Activated CD4-positive, alpha-beta T cell treated with anti-CD3 and anti-CD28 coated beads for 1 hour (primary cell): Measurements from ENCODE around the gene KIF1C.
"Not testable (repeated sequence)": the region's sequence is repeated elsewhere in the genome, so short reads cannot be mapped to it uniquely, and the experiment has no call there.

Experiments used
- DNase-seq: peaks from one replicate; pipeline ENCODE4 v3.0.0-alpha.2; 2020

Gene KIF1C

DNA sequence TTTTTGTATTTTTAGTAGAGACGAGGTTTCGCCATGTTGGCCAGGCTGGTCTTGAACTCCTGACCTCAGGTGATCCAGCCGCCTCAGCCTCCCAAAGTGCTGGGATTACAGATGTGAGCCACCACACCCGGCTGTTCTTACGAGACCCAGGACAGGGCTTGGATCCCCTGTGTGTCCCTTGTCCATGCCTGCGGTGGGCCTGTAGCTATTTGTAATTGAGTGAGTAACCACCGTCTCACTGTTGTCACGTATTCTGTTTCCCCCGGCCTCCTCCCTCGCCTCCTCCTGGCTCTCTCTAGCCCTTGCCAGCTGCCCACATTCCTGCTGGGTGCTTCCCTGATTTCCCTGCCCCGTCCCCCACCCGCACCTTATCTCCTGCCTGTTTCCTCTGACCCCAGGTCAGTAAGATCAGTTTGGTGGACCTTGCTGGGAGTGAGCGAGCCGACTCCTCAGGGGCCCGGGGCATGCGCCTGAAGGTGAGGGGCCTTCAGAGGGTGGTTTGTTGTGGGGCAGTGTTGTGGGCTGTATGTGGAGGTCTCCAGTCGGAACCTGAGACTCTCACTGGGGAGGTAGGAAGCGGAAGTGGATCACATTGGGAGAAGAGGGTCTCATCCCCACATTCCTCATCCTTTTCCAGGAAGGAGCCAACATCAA, 5.6 kb downstream of the KIF1C start:
- no peak for DNase-seq

DNA sequence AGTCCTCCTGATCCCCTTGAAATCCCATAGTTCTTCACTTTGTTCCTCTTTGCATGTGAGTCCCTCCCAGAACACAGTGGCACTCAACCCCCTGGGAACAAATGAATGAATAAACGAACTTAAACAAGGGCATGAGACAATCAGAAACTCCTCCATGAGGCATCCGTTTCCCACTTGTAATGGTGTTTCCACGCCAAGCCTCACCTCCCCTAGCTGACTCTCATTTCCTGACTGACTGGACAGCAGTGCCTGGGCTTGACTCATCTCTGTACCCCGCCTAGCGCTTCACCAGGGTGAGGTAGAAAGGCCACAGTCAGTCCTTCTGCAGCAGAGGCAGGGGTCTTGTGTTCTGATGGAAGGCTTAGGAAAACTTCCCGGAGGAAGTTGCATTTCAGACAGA, 14.2 kb downstream of the KIF1C start:
- DNase-seq = no peak

- DNase-seq = no peak
Observed at GRCh38 chr17:5014357-5014756, 16.6 kb downstream of the KIF1C start.

- peak; percentile 41 for DNase-seq
Observed at GRCh38 chr17:5019475-5019956, 21.8 kb downstream of the KIF1C start.

DNA sequence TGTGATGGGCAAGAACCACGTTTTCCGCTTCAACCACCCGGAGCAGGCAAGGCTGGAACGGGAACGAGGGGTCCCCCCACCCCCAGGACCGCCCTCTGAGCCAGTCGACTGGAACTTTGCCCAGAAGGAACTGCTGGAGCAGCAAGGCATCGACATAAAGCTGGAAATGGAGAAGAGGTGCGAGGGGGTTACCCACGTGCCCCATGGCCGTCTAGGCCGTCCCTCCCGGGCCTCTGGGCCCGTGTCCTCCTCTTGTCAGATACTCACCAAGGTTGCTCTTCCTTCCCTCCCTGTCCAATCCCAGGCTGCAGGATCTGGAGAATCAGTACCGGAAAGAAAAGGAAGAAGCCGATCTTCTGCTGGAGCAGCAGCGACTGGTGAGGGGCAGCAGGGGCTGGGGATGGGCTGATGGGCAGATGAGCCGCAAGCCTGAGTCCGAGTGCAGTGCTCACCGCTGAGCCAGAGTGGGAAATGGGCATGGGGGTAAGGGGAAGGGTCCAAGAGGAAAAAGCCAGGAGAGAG, 22.8 kb downstream of the KIF1C start:
- no peak for DNase-seq

DNA sequence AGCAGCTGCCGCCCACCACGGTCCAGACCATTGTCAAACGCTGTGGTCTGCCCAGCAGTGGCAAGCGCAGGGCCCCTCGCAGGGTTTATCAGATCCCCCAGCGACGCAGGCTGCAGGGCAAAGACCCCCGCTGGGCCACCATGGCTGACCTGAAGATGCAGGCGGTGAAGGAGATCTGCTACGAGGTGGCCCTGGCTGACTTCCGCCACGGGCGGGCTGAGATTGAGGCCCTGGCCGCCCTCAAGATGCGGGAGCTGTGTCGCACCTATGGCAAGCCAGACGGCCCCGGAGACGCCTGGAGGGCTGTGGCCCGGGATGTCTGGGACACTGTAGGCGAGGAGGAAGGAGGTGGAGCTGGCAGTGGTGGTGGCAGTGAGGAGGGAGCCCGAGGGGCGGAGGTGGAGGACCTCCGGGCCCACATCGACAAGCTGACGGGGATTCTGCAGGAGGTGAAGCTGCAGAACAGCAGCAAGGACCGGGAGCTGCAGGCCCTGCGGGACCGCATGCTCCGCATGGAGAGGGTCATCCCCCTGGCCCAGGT, 24.5 kb downstream of the KIF1C start:
- DNase-seq = no peak

GRCh38 chr17:5023588-5024147, 25.9 kb downstream of the KIF1C start:
- DNase-seq = no peak

- DNase-seq = no peak
Observed at GRCh38 chr17:5024604-5025003, 26.9 kb downstream of the KIF1C start.

- DNase-seq = no peak
Observed at GRCh38 chr17:5027299-5027698, 29.5 kb downstream of the KIF1C start.

- no peak for DNase-seq
Observed at GRCh38 chr17:5027916-5028315, 30.2 kb downstream of the KIF1C start.

DNA sequence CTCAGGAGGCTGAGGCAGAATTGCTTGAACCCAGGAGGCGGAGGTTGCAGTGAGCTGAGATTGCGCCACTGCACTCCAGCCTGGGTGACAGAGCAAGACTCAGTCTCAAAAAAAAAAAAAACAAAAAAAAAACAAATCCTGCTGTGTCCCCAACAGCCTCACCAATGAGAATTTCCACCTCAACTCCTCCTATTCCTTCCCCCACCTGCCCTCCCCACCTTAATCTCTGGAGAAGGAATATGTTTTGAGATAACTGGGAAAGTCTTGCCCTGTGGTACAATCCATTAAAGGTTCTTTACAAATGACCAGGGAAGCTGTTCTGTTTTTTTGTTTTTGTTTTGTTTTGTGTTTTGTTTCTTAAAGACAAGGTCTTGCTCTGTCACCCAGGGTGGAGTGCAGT, 32.4 kb downstream of the KIF1C start:
- DNase-seq = not testable (repeated sequence)

DNA sequence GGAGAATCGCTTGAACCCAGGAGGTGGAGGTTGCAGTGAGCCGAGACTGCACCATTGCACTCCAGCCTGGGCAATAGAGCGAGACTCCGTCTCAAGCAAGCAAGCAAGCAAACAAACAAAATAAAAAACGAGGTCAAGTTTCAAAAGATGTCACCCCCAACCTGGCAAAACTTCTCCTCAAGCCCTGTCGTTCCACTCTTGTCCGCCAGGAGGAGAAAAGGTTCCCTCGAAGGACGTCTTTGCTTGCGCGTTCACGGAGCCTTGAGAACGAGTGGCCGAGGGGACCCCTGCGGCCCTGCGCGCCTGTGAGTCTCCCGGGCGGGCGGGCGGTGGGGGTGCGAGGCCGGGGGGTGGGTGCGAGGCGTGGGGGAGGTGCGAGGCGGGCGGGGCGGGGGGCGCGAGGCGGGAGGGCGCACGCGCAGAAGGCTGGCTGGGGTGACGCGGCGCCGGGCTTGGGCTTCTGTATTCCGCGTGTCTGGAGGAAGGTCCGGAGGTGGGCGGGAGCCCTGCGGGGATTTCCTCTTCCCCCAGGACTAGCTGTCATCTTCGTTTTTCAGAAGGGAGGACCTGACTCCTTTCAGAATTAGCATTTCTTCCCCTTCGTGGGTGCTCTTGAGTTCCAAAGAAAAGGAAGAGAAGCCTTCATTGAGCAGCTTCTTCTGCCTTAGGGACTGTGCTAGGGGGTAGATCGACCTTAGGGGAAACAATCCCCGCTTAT, 33.8 kb downstream of the KIF1C start:
- DNase-seq = peak; percentile 68

DNA sequence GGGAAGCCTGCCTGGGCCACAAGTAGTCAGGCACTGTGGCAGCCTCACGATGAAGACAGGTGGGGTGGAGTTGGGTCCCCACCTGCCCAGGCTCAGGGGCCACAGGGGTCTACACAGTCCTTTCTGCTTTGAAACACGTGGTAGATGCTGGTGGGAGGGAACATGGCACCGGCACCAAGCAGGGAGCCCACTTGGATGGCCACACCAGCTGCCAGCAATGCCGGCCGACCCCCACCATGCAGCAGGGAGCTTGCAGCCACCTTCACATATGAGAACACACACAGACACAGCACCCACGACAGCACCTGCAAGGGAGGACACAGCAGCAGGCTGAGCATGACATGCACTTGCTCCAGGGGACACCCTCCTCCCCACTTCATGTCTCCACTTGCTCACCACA, 35.1 kb downstream of the KIF1C start:
- no peak for DNase-seq

- no peak for DNase-seq
Observed at GRCh38 chr17:5033352-5034015, 35.7 kb downstream of the KIF1C start.

DNA sequence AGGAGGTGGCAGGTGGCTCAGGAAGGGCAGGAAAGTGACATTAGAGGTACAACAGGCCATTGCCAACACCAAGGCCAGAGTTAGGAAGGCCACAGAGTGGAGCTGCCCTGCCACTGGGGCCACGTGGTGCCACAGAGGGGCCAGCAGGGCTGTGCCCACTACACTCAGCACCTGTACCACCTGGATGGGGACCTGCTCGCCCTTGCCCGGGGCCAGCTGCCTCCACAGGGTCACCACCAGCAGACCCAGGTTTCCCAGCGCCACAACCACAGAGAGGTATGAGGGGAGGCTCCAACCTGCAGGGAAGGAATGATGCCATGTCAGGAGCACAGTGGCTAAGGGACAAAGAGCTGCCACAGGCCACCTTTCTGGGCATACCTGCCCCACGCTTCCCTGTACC, 36.3 kb downstream of the KIF1C start:
- DNase-seq = no peak

- no peak for DNase-seq
Observed at GRCh38 chr17:5034651-5035050, 36.9 kb downstream of the KIF1C start.

DNA sequence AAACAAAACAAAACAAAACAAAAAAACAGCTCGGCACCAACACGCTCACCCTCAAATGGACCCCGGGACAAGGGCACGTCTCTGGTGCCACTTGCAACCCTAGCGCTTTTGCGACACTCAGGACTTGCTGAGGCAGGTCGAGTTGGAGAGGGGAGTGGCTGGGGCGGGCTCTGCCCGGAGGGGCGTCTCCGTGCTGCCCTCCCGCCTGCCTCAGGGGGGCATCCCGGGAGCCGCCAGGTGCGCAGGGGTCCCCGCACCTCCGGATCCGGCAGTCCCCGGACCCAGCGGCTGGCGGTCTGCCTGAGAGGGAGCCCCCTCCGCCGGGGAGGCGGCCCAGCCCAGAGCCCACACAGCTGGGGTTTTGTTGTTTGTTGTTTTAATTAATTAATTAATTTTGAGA, 37.6 kb downstream of the KIF1C start, which contains the start of gene SLC52A1:
SLC52A1 (minus strand) TSS at position 112 of the 400 bp plus-strand sequence. CDS start 820 bp downstream, outside the sequence.
- DNase-seq = no peak

DNA sequence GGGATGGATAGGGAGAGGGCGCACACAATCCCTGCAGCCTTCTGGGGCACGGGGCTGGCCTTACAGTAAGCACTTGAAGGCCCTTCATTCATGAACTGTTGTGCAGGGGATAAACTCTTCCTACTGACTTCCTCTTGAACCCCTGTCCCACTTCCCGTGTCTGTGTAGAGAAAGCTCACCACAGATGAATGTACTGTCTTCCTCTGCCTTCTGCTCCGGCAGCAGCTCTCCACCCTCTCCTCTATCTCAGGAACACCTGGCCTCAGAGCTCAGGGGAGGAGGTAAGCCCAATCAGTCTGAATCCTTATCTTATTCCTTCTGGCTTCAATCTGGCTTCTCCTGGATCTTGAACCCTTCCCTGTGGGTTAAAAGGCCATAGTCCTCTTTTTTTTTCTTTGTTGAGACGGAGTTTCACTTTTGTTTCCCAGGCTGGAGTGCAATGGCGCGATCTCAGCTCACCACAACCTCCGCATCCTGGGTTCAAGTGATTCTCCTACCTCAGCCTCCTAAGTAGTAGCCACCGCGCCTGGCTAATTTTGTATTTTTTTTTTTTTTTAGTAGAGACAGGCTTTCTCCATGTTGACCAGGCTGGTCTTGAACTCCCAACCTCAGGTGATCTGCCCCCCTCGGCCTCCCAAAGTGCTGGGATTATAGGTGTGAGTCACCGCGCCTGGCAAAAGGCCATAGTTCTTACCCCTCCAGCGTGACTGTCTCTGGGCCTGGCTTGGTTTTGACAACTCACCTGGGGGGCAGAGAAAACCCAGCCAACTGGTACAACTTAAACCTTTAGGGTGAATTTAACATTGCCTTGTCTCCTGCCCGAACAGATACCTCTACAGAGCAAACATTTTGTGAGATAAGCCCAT, 44.6 kb downstream of the KIF1C start:
- DNase-seq = peak; percentile 21

DNA sequence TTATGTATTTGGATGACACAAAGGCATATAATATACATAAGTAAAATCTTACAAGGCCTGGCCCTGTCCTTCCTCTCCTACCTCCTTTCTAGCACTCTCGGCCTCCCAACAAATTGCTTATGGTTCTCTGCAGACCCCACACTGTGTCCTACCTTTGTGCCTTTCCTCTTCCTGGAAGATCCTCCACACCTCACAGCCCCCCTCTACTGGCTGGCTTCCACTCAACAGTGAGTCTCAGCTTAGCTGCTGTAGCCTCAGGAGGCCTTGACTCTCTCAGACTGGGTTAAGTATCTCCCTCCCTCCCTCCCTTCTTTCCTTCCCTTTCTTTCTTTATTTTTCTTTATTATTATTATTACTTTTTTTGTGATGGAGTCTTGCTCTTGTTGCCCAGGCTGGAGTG, 45.8 kb downstream of the KIF1C start:
- DNase-seq = no peak

DNA sequence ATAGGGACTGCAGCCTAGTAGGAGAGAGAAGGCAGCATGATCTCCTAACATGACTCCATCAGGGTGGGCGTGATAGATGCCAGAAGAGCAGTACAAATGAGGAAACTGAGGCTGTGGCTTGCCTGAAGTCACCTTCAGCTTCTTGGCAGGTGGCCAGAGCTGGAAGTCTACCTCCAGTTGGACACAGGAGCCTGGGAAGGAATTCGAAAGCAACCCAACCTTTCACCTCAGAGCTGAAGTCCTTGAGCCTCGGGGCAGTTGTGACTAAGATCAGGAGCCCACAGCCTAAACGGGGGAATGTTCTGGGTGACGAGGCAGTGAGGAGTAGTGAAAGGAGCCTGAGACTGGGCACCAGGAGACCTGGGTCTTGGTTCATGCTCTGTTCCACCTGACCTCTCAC, 46.9 kb downstream of the KIF1C start:
- DNase-seq = no peak

GRCh38 chr17:5045496-5045895, 47.7 kb downstream of the KIF1C start:
- DNase-seq = no peak

- DNase-seq = no peak
Observed at GRCh38 chr17:5047446-5047845, 49.7 kb downstream of the KIF1C start.
